Activated CD4-positive, alpha-beta memory T cell treated with anti-CD3 and anti-CD28 coated beads for 36 hours (primary cell): ENCODE results near the gene SGCD. TPM values are rescaled to one million over a fixed set of nuclear protein-coding genes. Genes with fewer than 3 reads are reported as not detected.

Experiments
- CTCF ChIA-PET: fragments of 350-600 bp; sonication (Branson Sonifier 250); formaldehyde crosslinking; loops from one replicate; lab custom pipeline; 2021; ENCODE audit warnings: antibody characterized with exemption, inconsistent platforms; lab: Charles Lee
- POLR2A ChIA-PET: fragments of 350-600 bp; sonication (Branson Sonifier 250); formaldehyde crosslinking; loops from one replicate; lab custom pipeline; 2021; ENCODE audit warnings: antibody characterized with exemption; lab: Charles Lee
- DNase-seq: peaks from one replicate; pipeline ENCODE4 v3.0.0-alpha.2; 2020
- H3K27ac Mint-ChIP-seq: one replicate; pipeline ENCODE4 v1.8.0; 2021; ENCODE audit warnings: mixed read lengths
- H3K27me3 Mint-ChIP-seq: one replicate; pipeline ENCODE4 v1.8.0; 2021; ENCODE audit warnings: mixed read lengths
- H3K36me3 Mint-ChIP-seq: one replicate; pipeline ENCODE4 v1.8.0; 2021; ENCODE audit warnings: mixed read lengths
- H3K4me1 Mint-ChIP-seq: one replicate; pipeline ENCODE4 v1.8.0; 2021; ENCODE audit warnings: low read depth, mixed read lengths
- H3K4me3 Mint-ChIP-seq: one replicate; pipeline ENCODE4 v1.8.0; 2021; ENCODE audit warnings: mild to moderate bottlenecking, mixed read lengths
- H3K9me3 Mint-ChIP-seq: one replicate; pipeline ENCODE4 v1.8.0; 2021; ENCODE audit warnings: mixed read lengths
- intact Hi-C: fragments of 100-400 bp; cut with micrococcal nuclease; formaldehyde crosslinking; loops from one replicate; pipeline ENCODE4 v1.15.1; 2023
- total RNA-seq, 2 experiments: library from RNA; stranded (reverse); gene quantifications; one replicate each; pipeline ENCODE4 v1.2.3, GENCODE V29; 2021

SGCD gene
- total RNA-seq, 2 experiments from 2014 or later: not detected

GRCh38 chr5:156331181-156331580 is 4.2 kb downstream of the SGCD start:
- intact Hi-C loops: no loop called here
- ChIA-PET CTCF (no interaction called here), POLR2A (no interaction called here)
- no peaks in the 10 kb centered on the region for H3K4me1 Mint-ChIP-seq
- H3K27ac Mint-ChIP-seq: no peak overlapping the region
- no peaks in the 10 kb centered on the region for H3K36me3 Mint-ChIP-seq
- H3K4me3 Mint-ChIP-seq: no peak overlapping the region
- peaks cover 11% of the 10 kb centered on the region for H3K27me3 Mint-ChIP-seq
- no peak for DNase-seq
- no peaks in the 10 kb centered on the region for H3K9me3 Mint-ChIP-seq

GRCh38 chr5:156331845-156332244 is 4.9 kb downstream of the SGCD start:
- intact Hi-C loops: no loop called here
- H3K9me3 Mint-ChIP-seq: no peaks in the 10 kb centered on the region
- H3K4me3 Mint-ChIP-seq: no peak overlapping the region
- no peaks in the 10 kb centered on the region for H3K36me3 Mint-ChIP-seq
- ChIA-PET POLR2A (interaction anchor here (0.6 kb wide), 1 partner anchor 15 kb away, joined by 8 read pairs; no protein-coding TSS in a partner anchor), CTCF (no interaction called here)
- no peak overlapping the region for H3K27ac Mint-ChIP-seq
- no peak for DNase-seq
- H3K27me3 Mint-ChIP-seq: peaks cover 7% of the 10 kb centered on the region
- no peaks in the 10 kb centered on the region for H3K4me1 Mint-ChIP-seq

- H3K27ac Mint-ChIP-seq: no peak overlapping the region
- H3K27me3 Mint-ChIP-seq: peaks cover 4% of the 10 kb centered on the region
- ChIA-PET POLR2A (interaction anchor here (0.6 kb wide), 1 partner anchor 14 kb away, joined by 8 read pairs; no protein-coding TSS in a partner anchor), CTCF (no interaction called here)
- H3K36me3 Mint-ChIP-seq: no peaks in the 10 kb centered on the region
- no peaks in the 10 kb centered on the region for H3K9me3 Mint-ChIP-seq
- H3K4me3 Mint-ChIP-seq: no peak overlapping the region
- intact Hi-C loops: no loop called here
- H3K4me1 Mint-ChIP-seq: no peaks in the 10 kb centered on the region
- no peak for DNase-seq
Measured at GRCh38 chr5:156332245-156332644, 5.3 kb downstream of the SGCD start.

GRCh38 chr5:156339139-156339841 is 12.3 kb downstream of the SGCD start:
- Mint-ChIP-seq H3K27ac (no peak overlapping the region), H3K9me3 (no peaks in the 10 kb centered on the region), H3K27me3 (peaks cover 6% of the 10 kb centered on the region), H3K4me3 (no peak overlapping the region), H3K4me1 (no peaks in the 10 kb centered on the region), H3K36me3 (no peaks in the 10 kb centered on the region)
- CTCF ChIA-PET: no interaction called here
- no peak for DNase-seq
- intact Hi-C loops: no loop called here
- POLR2A ChIA-PET: no interaction called here

GRCh38 chr5:156340893-156341292 is 13.9 kb downstream of the SGCD start:
- no peak overlapping the region for H3K4me3 Mint-ChIP-seq
- POLR2A ChIA-PET: no interaction called here
- H3K27me3 Mint-ChIP-seq: peaks cover 11% of the 10 kb centered on the region
- no peaks in the 10 kb centered on the region for H3K9me3 Mint-ChIP-seq
- intact Hi-C loops: no loop called here
- no peak overlapping the region for H3K27ac Mint-ChIP-seq
- DNase-seq: no peak
- H3K4me1 Mint-ChIP-seq: no peaks in the 10 kb centered on the region
- no peaks in the 10 kb centered on the region for H3K36me3 Mint-ChIP-seq
- CTCF ChIA-PET: no interaction called here

GRCh38 chr5:156350256-156350655 is 23.3 kb downstream of the SGCD start:
- no peaks in the 10 kb centered on the region for H3K36me3 Mint-ChIP-seq
- H3K4me1 Mint-ChIP-seq: no peaks in the 10 kb centered on the region
- DNase-seq: no peak
- ChIA-PET POLR2A (no interaction called here), CTCF (interaction anchor here (0.6 kb wide), 1 partner anchor 508 kb away, joined by 4 read pairs; no protein-coding TSS in a partner anchor)
- no peak overlapping the region for H3K4me3 Mint-ChIP-seq
- H3K9me3 Mint-ChIP-seq: no peaks in the 10 kb centered on the region
- H3K27me3 Mint-ChIP-seq: peaks cover 4% of the 10 kb centered on the region
- intact Hi-C loops: no loop called here
- H3K27ac Mint-ChIP-seq: no peak overlapping the region

- H3K9me3 Mint-ChIP-seq: no peaks in the 10 kb centered on the region
- DNase-seq: no peak
- no peak overlapping the region for H3K4me3 Mint-ChIP-seq
- peaks cover 1% of the 10 kb centered on the region for H3K27me3 Mint-ChIP-seq
- no peak overlapping the region for H3K27ac Mint-ChIP-seq
- intact Hi-C loops: no loop called here
- ChIA-PET POLR2A (no interaction called here), CTCF (no interaction called here)
- no peaks in the 10 kb centered on the region for H3K36me3 Mint-ChIP-seq
- H3K4me1 Mint-ChIP-seq: no peaks in the 10 kb centered on the region
Measured at GRCh38 chr5:156351423-156351822, 24.5 kb downstream of the SGCD start.

GRCh38 chr5:156354571-156354970 is 27.6 kb downstream of the SGCD start:
- ChIA-PET CTCF (no interaction called here), POLR2A (no interaction called here)
- no peak overlapping the region for H3K4me3 Mint-ChIP-seq
- no peaks in the 10 kb centered on the region for H3K4me1 Mint-ChIP-seq
- H3K27me3 Mint-ChIP-seq: no peaks in the 10 kb centered on the region
- intact Hi-C loops: no loop called here
- no peaks in the 10 kb centered on the region for H3K36me3 Mint-ChIP-seq
- DNase-seq: no peak
- H3K9me3 Mint-ChIP-seq: no peaks in the 10 kb centered on the region
- no peak overlapping the region for H3K27ac Mint-ChIP-seq

GRCh38 chr5:156356238-156356637 is 29.3 kb downstream of the SGCD start:
- H3K36me3 Mint-ChIP-seq: no peaks in the 10 kb centered on the region
- no peaks in the 10 kb centered on the region for H3K9me3 Mint-ChIP-seq
- H3K4me3 Mint-ChIP-seq: no peak overlapping the region
- ChIA-PET POLR2A (no interaction called here), CTCF (no interaction called here)
- H3K4me1 Mint-ChIP-seq: no peaks in the 10 kb centered on the region
- intact Hi-C loops: no loop called here
- no peaks in the 10 kb centered on the region for H3K27me3 Mint-ChIP-seq
- no peak overlapping the region for H3K27ac Mint-ChIP-seq
- DNase-seq: no peak

GRCh38 chr5:156359476-156359875 is 32.5 kb downstream of the SGCD start:
- Mint-ChIP-seq H3K27ac (no peak overlapping the region), H3K9me3 (no peaks in the 10 kb centered on the region)
- POLR2A ChIA-PET: no interaction called here

GRCh38 chr5:156361436-156362109 is 34.6 kb downstream of the SGCD start:
- Mint-ChIP-seq H3K27me3 (no peaks in the 10 kb centered on the region), H3K9me3 (no peaks in the 10 kb centered on the region), H3K36me3 (no peaks in the 10 kb centered on the region), H3K4me1 (no peaks in the 10 kb centered on the region), H3K4me3 (no peak overlapping the region), H3K27ac (no peak overlapping the region)
- intact Hi-C loops: no loop called here
- POLR2A ChIA-PET: no interaction called here
- CTCF ChIA-PET: no interaction called here
- DNase-seq: no peak

More at GRCh38 chr5:156359476-156359875, 32.5 kb downstream of the SGCD start:
- Mint-ChIP-seq H3K4me3 (no peak overlapping the region), H3K36me3 (no peaks in the 10 kb centered on the region), H3K4me1 (no peaks in the 10 kb centered on the region), H3K27me3 (no peaks in the 10 kb centered on the region)
- CTCF ChIA-PET: no interaction called here
- no peak for DNase-seq
- intact Hi-C loops: no loop called here

- DNase-seq: no peak
- no peaks in the 10 kb centered on the region for H3K36me3 Mint-ChIP-seq
- ChIA-PET POLR2A (no interaction called here), CTCF (no interaction called here)
- peaks cover under 1% of the 10 kb centered on the region for H3K27me3 Mint-ChIP-seq
- intact Hi-C loops: no loop called here
- no peak overlapping the region for H3K27ac Mint-ChIP-seq
- H3K9me3 Mint-ChIP-seq: no peaks in the 10 kb centered on the region
- no peak overlapping the region for H3K4me3 Mint-ChIP-seq
- no peaks in the 10 kb centered on the region for H3K4me1 Mint-ChIP-seq
Measured at GRCh38 chr5:156363861-156364260, 36.9 kb downstream of the SGCD start.

- Mint-ChIP-seq H3K9me3 (no peaks in the 10 kb centered on the region), H3K4me1 (no peaks in the 10 kb centered on the region), H3K27ac (no peak overlapping the region), H3K36me3 (no peaks in the 10 kb centered on the region), H3K27me3 (peaks cover 2% of the 10 kb centered on the region), H3K4me3 (no peak overlapping the region)
- ChIA-PET POLR2A (no interaction called here), CTCF (no interaction called here)
- no peak for DNase-seq
- intact Hi-C loops: no loop called here
Measured at GRCh38 chr5:156366521-156366920, 39.6 kb downstream of the SGCD start.
